ENCODE results near the gene ZFYVE27.

The ZFYVE27 gene

DNA sequence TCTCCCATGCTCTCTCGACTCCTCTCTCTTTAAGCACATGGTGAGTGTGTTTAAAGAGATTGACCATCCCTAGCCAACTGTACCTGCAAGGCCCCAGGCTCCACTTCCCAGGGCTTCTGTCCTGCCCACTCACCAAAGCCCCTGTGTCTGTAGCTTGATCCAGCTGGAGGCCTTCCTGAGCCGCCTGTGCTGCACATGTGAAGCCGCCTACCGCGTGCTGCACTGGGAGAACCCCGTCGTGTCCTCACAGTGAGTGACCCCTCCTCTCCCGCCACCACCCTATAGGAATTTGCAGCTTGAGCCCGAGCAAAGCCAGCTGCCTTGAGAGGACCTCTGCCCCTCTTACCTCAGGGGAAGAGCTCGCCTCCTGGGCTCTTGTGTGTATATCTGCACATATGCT lies 11.2 kb downstream of the ZFYVE27 start:
- no peak for FAIRE-seq

DNA sequence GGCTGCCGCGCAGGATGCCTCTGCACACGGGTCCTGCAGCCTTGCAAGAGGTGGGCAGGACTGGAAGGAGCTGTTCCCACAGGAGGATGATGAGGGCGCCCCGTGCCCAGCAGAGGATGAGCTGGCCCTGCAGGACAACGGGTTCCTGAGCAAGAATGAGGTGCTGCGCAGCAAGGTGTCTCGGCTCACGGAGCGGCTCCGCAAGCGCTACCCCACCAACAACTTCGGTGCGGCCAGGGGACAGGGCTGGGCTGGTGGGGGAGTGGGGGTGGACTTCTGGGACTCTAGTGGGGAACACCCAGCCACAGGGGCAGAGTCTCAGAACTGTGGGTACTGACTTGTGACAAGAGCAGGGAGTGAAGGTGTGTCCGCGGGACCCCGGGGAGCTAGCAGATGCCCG lies 16.0 kb downstream of the ZFYVE27 start:
- FAIRE-seq, result no peak

- FAIRE-seq, result no peak
Measured at GRCh38 chr10:97754726-97755125, 17.8 kb downstream of the ZFYVE27 start.

DNA sequence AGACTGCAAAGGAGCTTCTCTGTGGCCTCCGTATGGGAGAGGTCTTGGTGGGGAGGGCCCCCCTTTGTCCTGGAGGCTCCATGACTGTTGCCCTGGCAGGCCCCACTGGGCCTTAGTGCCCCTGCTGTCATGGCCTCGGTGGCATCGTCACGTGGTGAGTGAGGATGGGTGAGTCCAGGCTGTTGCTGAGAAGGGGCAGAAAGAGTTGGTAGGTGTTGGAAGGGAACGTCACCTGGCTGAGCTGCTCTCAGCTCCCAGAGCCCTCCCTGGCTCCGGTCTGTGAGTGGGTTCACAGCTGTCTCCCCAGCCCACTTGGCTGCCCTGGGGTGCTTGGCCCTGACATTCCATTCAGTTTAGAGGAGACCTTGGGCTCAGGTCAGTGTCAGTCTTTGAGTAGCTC lies 18.8 kb downstream of the ZFYVE27 start:
- FAIRE-seq, result no peak

GRCh38 chr10:97757471-97757870 lies 20.5 kb downstream of the ZFYVE27 start:
- no peak for FAIRE-seq

- no peak for FAIRE-seq
Measured at GRCh38 chr10:97759158-97759887, 22.4 kb downstream of the ZFYVE27 start.

DNA sequence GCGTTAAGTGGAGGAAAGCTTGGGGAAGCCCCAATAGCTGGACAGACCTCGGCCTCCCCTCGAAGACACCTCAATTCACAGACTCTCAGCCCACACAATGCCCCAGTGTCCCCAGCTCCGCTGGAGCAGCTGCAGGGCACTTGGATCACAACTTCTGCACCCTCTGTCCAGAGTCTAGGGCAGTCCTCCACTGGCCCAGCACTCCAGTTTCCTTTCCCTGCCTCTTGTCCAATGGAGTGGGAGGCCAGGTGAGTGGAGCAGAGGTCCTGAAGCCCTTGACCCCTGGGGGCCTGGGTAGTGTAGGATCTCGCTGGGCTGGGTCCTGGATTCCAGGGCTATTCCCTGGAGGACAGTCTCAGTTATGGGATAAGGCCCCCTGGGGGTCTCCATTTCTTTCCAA lies 23.0 kb downstream of the ZFYVE27 start:
- FAIRE-seq, result no peak

GRCh38 chr10:97760461-97761257 lies 23.7 kb downstream of the ZFYVE27 start:
- FAIRE-seq, result no peak

DNA sequence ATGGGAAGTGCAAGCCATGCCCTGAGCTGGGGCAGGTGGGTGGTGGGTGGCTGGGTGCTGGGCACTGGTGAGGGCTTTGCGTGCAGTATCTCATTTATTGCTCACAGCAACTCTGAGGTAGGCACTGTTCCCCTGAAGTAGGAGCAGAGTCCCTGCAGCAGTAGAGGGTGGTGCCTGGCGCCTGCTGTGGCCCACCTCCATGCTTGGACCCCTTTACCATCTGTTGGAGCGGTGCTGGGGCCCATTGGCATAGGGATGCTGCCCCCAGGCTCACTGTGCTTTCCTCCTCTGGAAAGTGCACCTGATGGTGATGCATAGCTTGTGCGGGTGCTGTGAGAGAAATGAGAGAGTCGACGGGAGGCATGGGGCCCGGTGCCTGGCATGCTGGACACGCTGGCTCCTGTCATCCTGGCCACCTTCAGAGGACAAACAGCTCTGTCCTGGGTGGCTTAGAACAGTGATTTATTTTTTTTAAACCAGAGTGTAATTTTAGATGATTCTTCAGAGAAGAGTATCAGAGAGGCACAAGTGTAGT lies 24.5 kb downstream of the ZFYVE27 start:
- no peak for FAIRE-seq

- no peak for FAIRE-seq
Measured at GRCh38 chr10:97762056-97762455, 25.1 kb downstream of the ZFYVE27 start.

- no peak for FAIRE-seq
Measured at GRCh38 chr10:97762816-97763215, 25.9 kb downstream of the ZFYVE27 start.

- no peak for FAIRE-seq
Measured at GRCh38 chr10:97763411-97763810, 26.5 kb downstream of the ZFYVE27 start.

GRCh38 chr10:97763947-97764346 lies 27.0 kb downstream of the ZFYVE27 start:
- no peak for FAIRE-seq

- no peak for FAIRE-seq
Measured at GRCh38 chr10:97764519-97764931, 27.6 kb downstream of the ZFYVE27 start.

DNA sequence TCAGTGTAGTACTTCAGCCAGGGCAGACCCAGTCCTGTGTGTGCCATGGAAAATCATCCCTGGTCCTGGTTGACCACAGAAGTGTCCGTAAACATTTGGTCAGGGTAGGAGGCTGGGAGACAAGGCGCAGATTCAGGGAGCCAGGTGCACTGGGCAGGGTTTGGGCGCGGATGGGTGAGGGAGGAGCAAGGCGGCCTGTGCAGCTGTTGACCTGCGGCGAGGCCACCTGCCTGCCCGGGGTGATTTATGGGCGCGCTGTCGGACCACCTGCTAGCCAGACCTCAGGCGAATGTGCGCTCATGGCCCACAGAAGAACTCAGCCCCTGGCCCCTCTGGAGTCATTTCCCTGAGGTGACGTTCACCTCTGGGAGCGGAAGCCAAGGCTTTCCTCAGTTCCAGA lies 28.3 kb downstream of the ZFYVE27 start:
- FAIRE-seq, result no peak

DNA sequence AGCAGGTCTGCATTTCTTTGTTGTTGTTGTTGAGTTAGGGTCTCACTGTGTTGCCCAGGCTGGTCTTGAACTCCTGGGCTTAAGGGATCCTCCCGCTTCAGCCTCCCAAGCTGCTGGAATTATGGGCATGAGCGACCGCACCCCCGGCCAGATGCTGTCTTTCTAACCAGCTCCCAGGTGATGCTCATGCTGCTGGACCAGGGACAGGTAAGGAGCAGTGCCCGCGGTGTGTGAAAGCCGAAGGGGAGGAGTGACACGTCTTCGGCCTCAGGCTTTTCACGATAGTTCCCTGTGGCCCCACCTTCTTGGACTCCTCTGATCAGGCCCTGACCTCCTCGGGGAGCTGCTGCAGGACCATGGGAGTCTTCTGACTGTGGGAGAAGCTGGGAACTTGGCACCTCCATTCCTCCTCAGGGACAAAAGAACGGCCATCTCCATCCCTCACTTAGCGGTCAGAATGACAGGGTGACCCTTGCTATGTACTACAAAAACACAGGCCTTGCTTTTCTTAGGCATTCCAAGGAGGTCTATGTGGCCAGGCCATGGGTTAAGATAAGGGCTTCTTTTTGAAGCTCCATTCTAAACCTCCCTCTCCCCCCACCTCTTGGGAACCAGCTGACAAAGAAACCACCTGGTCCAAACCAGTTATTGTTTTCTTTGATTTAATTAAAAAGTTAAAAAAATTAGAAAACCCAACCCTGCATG lies 29.3 kb downstream of the ZFYVE27 start:
- FAIRE-seq, result no peak

DNA sequence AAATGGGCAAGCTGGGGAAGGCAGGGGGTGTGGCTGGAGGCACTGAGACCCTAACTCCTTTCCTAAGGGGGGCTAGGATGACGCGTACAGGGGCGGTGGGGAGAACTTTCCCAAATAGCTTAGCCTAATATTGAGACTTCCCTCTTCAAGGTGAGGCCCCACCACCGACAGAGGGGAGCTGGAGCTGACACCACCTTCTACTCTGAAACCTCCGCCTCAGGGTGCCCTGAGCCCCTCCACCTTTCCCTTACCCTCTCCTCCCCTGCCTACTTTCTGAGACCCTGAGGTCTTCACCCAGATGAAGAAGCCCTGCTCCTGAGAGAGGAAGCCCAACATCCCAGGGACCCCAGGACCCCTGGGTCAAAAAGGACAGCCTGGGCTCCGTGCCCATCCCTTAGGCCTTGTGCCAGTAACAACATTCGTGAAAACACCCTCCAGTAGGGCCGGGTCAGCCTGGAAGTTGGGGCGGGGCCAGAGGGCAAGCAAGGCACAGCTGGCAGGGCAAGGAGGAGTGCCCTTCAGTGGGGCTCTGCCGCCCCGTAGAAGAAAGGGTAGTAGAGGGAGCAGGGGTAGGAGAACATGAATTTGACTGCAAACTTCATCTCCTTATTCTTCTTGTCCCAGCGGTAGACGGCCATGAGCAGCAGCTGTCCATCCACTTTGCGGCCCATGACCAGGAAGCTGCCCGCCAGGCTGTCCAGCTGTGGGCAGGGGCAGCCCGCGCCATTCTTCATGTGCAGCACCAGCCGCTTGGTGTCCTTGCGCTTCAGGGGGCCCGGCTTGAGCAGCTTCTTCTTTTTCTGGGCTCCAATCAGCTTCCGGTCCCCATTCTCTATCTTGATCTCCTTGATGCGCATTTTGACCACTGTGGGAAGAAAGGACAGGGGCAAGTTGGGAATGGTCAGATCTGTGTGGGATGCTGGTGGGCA lies 30.3 kb downstream of the ZFYVE27 start:
- FAIRE-seq, result no peak

GRCh38 chr10:97768322-97769315 lies 31.7 kb downstream of the ZFYVE27 start:
- FAIRE-seq, result no peak

GRCh38 chr10:97770255-97770654 lies 33.3 kb downstream of the ZFYVE27 start:
- FAIRE-seq, result no peak

DNA sequence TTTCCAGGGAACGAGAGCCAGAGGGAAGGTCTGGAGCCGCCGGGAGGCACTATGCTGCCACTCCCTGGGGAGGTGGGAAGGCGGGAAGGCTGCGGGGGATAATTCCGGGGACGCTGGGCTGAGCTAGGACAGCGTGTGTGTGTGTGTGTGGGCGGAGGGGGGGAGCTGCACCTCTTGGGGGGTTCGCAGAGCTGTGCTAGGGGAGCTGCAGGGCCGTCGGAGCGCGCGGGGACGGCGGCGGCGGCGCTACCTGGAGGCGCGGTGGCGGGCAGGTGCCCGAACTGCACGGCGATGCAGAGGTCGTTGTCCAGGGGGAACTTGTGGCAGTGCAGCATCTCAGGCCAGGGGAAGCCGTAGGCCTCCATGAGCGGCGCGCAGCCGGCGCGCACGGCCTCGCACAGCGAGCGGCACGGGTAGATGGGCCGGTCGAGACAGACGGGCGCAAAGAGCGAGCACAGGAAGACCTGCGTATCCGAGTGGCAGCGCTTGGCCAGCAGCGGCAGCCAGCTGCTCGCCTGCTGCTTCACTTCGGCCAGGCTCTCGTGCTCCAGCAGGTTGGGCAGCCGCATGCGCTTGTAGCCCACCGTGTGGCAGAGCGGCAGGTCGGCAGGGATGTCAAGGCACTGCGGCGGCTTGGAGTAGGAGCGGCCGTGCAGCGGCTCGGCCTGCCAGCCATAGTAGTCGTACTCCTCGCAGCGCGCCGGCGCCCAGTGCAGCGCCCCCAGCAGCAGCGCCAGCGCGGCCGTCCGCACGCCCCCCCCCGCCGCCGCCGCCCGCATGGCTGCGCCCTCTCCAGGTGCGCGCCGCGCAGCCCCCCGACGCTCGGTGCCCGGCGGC lies 34.3 kb downstream of the ZFYVE27 start:
- no peak for FAIRE-seq

All from endometrium (tissue), 2 donors.